ENCODE data around the gene WDFY2.
"Not testable (repeated sequence)": the region's sequence is repeated elsewhere in the genome, so short reads cannot be mapped to it uniquely, and the experiment has no call there.

WDFY2 gene

GRCh38 chr13:51689663-51689996 lies 105.4 kb downstream of the WDFY2 start:
- Histone ChIP-seq H3K4me3 (ENCODE audit: low read depth in 1 of 2, low read length in 1 of 2) (no peak overlapping the region), H3K27ac (no peak overlapping the region)
- no peak for TF ChIP-seq CTCF (IDR thresholded peaks at IDR 0.05)

GRCh38 chr13:51695677-51696076 lies 111.4 kb downstream of the WDFY2 start:
- not testable (repeated sequence) for H3K27me3 ChIP-seq; H3K4me3 ChIP-seq (ENCODE audit: low read depth in 1 of 2, low read length in 1 of 2); H3K4me1 ChIP-seq (ENCODE audit: control insufficient read depth in 1 of 2, insufficient read depth in 1 of 2, low read depth in 1 of 2, low read length in 1 of 2); H3K36me3 ChIP-seq; H3K27ac ChIP-seq; H3K9me3 ChIP-seq

More at GRCh38 chr13:51689663-51689996, 105.4 kb downstream of the WDFY2 start:
- Histone ChIP-seq H3K27me3 (no peaks in the 10 kb centered on the region), H3K36me3 (no peaks in the 10 kb centered on the region), H3K9me3 (no peaks in the 10 kb centered on the region), H3K4me1 (ENCODE audit: control insufficient read depth in 1 of 2, insufficient read depth in 1 of 2, low read depth in 1 of 2, low read length in 1 of 2) (no peaks in the 10 kb centered on the region)

GRCh38 chr13:51697181-51697580 lies 112.9 kb downstream of the WDFY2 start:
- no peak for TF ChIP-seq CTCF (IDR thresholded peaks at IDR 0.05)
- H3K36me3 ChIP-seq = no peaks in the 10 kb centered on the region
- H3K4me3 ChIP-seq (ENCODE audit: low read depth in 1 of 2, low read length in 1 of 2) = no peak overlapping the region
- H3K27me3 ChIP-seq = no peaks in the 10 kb centered on the region
- no peaks in the 10 kb centered on the region for H3K4me1 ChIP-seq (ENCODE audit: control insufficient read depth in 1 of 2, insufficient read depth in 1 of 2, low read depth in 1 of 2, low read length in 1 of 2)
- no peak overlapping the region for H3K27ac ChIP-seq
- no peaks in the 10 kb centered on the region for H3K9me3 ChIP-seq

- Histone ChIP-seq H3K27ac (no peak overlapping the region), H3K36me3 (no peaks in the 10 kb centered on the region), H3K27me3 (no peaks in the 10 kb centered on the region), H3K9me3 (no peaks in the 10 kb centered on the region), H3K4me3 (ENCODE audit: low read depth in 1 of 2, low read length in 1 of 2) (no peak overlapping the region), H3K4me1 (ENCODE audit: control insufficient read depth in 1 of 2, insufficient read depth in 1 of 2, low read depth in 1 of 2, low read length in 1 of 2) (no peaks in the 10 kb centered on the region)
- TF ChIP-seq CTCF (IDR thresholded peaks at IDR 0.05) = no peak
Measured at GRCh38 chr13:51697855-51698254, 113.6 kb downstream of the WDFY2 start.

- Histone ChIP-seq H3K27ac (no peak overlapping the region), H3K9me3 (no peaks in the 10 kb centered on the region), H3K4me1 (ENCODE audit: control insufficient read depth in 1 of 2, insufficient read depth in 1 of 2, low read depth in 1 of 2, low read length in 1 of 2) (no peaks in the 10 kb centered on the region), H3K27me3 (no peaks in the 10 kb centered on the region), H3K4me3 (ENCODE audit: low read depth in 1 of 2, low read length in 1 of 2) (no peak overlapping the region), H3K36me3 (peaks cover under 1% of the 10 kb centered on the region)
- TF ChIP-seq CTCF (IDR thresholded peaks at IDR 0.05) = no peak
Measured at GRCh38 chr13:51698352-51698751, 114.1 kb downstream of the WDFY2 start.

GRCh38 chr13:51704399-51705313 lies 120.4 kb downstream of the WDFY2 start:
- H3K4me1 ChIP-seq (ENCODE audit: control insufficient read depth in 1 of 2, insufficient read depth in 1 of 2, low read depth in 1 of 2, low read length in 1 of 2) = no peaks in the 10 kb centered on the region
- no peak for TF ChIP-seq CTCF (IDR thresholded peaks at IDR 0.05)
- H3K27me3 ChIP-seq = no peaks in the 10 kb centered on the region
- H3K36me3 ChIP-seq = peaks cover 18% of the 10 kb centered on the region
- H3K4me3 ChIP-seq (ENCODE audit: low read depth in 1 of 2, low read length in 1 of 2) = no peak overlapping the region
- H3K9me3 ChIP-seq = no peaks in the 10 kb centered on the region
- no peak overlapping the region for H3K27ac ChIP-seq
